ENCODE results near the gene SLC12A9. TPM values are rescaled to one million over a fixed set of nuclear protein-coding genes. Genes with fewer than 3 reads are reported as not detected.
"Not testable (repeated sequence)": the region's sequence is repeated elsewhere in the genome, so short reads cannot be mapped to it uniquely, and the experiment has no call there.

SLC12A9 gene, protein sequence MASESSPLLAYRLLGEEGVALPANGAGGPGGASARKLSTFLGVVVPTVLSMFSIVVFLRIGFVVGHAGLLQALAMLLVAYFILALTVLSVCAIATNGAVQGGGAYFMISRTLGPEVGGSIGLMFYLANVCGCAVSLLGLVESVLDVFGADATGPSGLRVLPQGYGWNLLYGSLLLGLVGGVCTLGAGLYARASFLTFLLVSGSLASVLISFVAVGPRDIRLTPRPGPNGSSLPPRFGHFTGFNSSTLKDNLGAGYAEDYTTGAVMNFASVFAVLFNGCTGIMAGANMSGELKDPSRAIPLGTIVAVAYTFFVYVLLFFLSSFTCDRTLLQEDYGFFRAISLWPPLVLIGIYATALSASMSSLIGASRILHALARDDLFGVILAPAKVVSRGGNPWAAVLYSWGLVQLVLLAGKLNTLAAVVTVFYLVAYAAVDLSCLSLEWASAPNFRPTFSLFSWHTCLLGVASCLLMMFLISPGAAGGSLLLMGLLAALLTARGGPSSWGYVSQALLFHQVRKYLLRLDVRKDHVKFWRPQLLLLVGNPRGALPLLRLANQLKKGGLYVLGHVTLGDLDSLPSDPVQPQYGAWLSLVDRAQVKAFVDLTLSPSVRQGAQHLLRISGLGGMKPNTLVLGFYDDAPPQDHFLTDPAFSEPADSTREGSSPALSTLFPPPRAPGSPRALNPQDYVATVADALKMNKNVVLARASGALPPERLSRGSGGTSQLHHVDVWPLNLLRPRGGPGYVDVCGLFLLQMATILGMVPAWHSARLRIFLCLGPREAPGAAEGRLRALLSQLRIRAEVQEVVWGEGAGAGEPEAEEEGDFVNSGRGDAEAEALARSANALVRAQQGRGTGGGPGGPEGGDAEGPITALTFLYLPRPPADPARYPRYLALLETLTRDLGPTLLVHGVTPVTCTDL
- total RNA-seq, result 7.5 TPM
- polyA plus RNA-seq, result 48.0 TPM
- long read RNA-seq, donor 1, result 0 reads
- long read RNA-seq, donor 2, result 0 reads
- long read RNA-seq, donor 3, full-length matches to known transcripts, result 3 of 8 reads
- long read RNA-seq, donor 3, partial matches to known transcripts, result 5 of 8 reads
- long read RNA-seq, donor 3, other reads (novel, unspliced or antisense), result 0 of 8 reads
- long read RNA-seq, donor 4, full-length matches to known transcripts, result 2 of 2 reads
- long read RNA-seq, donor 4, partial matches to known transcripts, result 0 of 2 reads
- long read RNA-seq, donor 4, other reads (novel, unspliced or antisense), result 0 of 2 reads
- long read RNA-seq, donor 5, full-length matches to known transcripts, result 1 of 12 reads
- long read RNA-seq, donor 5, partial matches to known transcripts, result 11 of 12 reads
- long read RNA-seq, donor 5, other reads (novel, unspliced or antisense), result 0 of 12 reads
- long read RNA-seq, donor 6, full-length matches to known transcripts, result 4 of 4 reads
- long read RNA-seq, donor 6, partial matches to known transcripts, result 0 of 4 reads
- long read RNA-seq, donor 6, other reads (novel, unspliced or antisense), result 0 of 4 reads
- long read RNA-seq, donor 7, result 0 reads
- long read RNA-seq, donor 8, full-length matches to known transcripts, result 1 of 1 reads
- long read RNA-seq, donor 8, partial matches to known transcripts, result 0 of 1 reads
- long read RNA-seq, donor 8, other reads (novel, unspliced or antisense), result 0 of 1 reads
- long read RNA-seq, donor 9, partial matches to known transcripts, result 0 of 3 reads
- long read RNA-seq, donor 9, other reads (novel, unspliced or antisense), result 0 of 3 reads
- long read RNA-seq, donor 10, full-length matches to known transcripts, result 4 of 4 reads
- long read RNA-seq, donor 10, partial matches to known transcripts, result 0 of 4 reads
- long read RNA-seq, donor 10, other reads (novel, unspliced or antisense), result 0 of 4 reads

DNA sequence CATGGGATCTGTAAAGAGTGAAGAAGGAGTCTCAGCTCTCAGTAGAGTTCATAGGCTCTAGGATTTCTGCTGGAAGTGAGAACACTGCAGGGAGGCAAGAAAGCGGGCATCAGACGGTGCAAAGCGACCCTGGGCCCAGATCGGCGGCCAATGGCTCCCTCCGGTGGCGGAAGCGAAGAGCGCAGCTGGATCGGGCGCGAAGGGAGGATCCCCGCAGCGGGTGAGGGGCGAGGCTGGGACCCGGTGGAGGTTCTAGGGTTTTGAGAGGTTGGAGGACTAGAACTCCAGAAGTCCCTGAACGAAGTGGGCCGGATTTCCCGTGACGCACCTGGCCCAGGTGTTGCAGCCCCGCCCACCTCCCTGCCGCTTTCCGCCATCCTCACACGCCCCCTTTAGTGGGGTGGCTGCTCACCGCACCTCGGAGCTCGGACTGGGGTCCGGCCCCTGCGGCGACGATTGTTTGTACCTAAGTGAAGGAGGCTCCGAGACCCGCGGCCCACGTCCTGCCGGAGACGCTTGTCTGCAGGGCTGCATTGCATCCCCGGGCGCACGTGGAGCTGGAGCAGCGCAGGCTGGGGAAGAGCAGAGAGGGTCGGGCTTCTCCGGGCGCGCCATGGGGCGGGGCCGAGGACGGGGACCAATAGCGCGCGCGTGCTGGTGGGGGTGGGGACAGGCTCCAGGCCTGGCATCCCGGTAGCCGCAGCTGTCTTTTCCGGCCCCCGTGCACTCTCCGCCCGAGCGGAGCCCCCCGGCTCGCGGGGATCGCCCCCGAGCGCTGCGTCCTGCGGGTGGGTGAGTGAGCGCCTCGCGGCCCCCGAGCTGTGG is at the start of gene SLC12A9:
TSS of gene SLC12A9 (plus strand) at position 666 of the 825 bp plus-strand sequence. CDS start 1,485 bp downstream, outside the sequence.
- peaks cover 11 to 16% of the 10 kb centered on the region in 2 donors for H3K4me1 ChIP-seq (ENCODE audit: control insufficient read depth in 2 of 2, insufficient read depth in 2 of 2, low read length in 2 of 2)
- under 1% methylated on average over 71 of the region's 71 CpGs for WGBS

DNA sequence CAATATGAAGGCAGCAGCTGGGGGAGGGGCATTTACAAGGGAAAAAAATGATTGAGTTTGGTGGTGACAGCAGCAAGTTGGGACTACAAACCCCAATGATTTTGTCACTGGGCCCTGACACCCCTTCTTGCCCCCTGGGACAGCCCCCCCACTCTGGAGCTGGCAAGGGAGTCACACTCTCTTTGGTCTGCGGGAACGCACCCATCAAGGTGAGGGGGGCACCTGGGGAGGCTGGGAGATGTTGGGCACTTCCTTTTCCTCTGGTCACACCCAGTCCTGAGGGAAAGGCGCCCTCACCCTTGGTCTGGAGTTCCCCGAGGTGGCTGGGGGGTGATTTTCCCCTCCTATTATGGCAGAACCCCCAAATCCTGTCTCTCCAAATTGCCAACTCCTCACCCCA is 49.6 kb upstream of the SLC12A9 start:
- DNase-seq (ENCODE audit: low read depth in 6 of 9, low spot score in 9 of 9), result no peak
- peaks cover 10 to 33% of the 10 kb centered on the region in 2 donors for H3K4me1 ChIP-seq (ENCODE audit: control insufficient read depth in 2 of 2, insufficient read depth in 2 of 2, low read length in 2 of 2)

More for the DNA sequence above, at the start of gene SLC12A9:
- Histone ChIP-seq H3K4me3 (ENCODE audit: low read length in 2 of 2) (peak within 1 kb of the TSS; percentile 61 to 62), H3K36me3 (ENCODE audit: control insufficient read depth in 2 of 2, insufficient read depth in 2 of 2, low read length in 1 of 2) (peaks cover 3 to 11% of the 10 kb centered on the region in 2 donors), H3K9me3 (ENCODE audit: control insufficient read depth in 2 of 2, insufficient read depth in 1 of 2, low read length in 1 of 2) (no peaks in the 10 kb centered on the region), H3K27me3 (ENCODE audit: control insufficient read depth in 2 of 2, insufficient read depth in 1 of 2, low read length in 1 of 2) (no peaks in the 10 kb centered on the region), H3K27ac (ENCODE audit: low read depth in 1 of 2, low read length in 1 of 2) (peak within 1 kb of the TSS in 1 of 2 donors; percentile 55)
- DNase-seq (ENCODE audit: low read depth in 6 of 9, low spot score in 9 of 9), result peak in 8 of 9 donors; percentile 76 to 94 (median 87)

DNA sequence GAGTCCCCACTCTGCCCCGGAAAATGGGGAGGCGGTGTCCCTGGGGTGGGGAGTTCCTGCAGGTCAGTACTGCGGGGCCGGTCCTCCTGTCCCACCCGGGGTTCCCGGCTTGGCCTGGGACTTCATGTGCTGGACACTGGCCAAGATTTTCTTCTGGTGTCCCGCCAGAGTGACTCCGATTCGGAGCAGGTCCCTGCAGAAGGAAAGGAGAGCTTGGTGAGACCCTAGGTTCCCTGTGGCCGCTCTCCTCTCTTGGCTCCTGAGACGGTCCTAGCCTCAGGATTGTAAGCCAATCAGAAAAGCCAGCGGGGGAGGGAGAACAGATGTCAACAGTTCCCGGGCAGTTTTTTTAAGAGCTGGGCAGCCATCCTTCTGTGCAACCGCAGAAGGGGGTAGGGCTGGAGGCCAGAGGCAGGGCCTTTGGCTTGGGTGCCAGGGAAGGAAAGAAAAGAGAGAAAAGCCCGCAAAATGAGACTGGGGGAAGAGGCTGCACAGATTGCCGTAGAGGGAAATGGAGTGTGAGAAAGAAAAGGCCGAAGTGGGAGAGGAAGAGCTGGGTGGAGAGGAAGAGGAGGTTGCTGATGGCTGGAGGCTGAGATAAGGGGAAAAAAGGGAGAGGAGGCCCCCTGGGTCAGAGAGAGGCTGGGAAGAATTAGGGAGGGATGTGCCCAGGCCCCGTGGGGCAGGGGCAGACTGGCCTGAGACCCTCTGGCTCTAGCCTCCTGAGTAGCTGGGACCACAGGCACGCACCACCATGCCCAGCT is 48.9 kb upstream of the SLC12A9 start:
- Histone ChIP-seq H3K27ac (ENCODE audit: low read depth in 1 of 2, low read length in 1 of 2) (peak overlapping the region in 1 of 2 donors; percentile 64), H3K27me3 (ENCODE audit: control insufficient read depth in 2 of 2, insufficient read depth in 1 of 2, low read length in 1 of 2) (no peaks in the 10 kb centered on the region), H3K36me3 (ENCODE audit: control insufficient read depth in 2 of 2, insufficient read depth in 2 of 2, low read length in 1 of 2) (no peaks in the 10 kb centered on the region), H3K4me1 (ENCODE audit: control insufficient read depth in 2 of 2, insufficient read depth in 2 of 2, low read length in 2 of 2) (peaks cover 10 to 33% of the 10 kb centered on the region in 2 donors), H3K9me3 (ENCODE audit: control insufficient read depth in 2 of 2, insufficient read depth in 1 of 2, low read length in 1 of 2) (no peaks in the 10 kb centered on the region), H3K4me3 (ENCODE audit: low read length in 2 of 2) (no peak overlapping the region)
- peak in 6 of 9 donors; percentile 9 to 67 (median 36) for DNase-seq (ENCODE audit: low read depth in 6 of 9, low spot score in 9 of 9)
- WGBS, result 29% methylated on average over 19 of the region's 19 CpGs

More for the DNA sequence above, 49.6 kb upstream of the SLC12A9 start:
- no peaks in the 10 kb centered on the region for H3K9me3 ChIP-seq (ENCODE audit: control insufficient read depth in 2 of 2, insufficient read depth in 1 of 2, low read length in 1 of 2)
- 74% methylated on average over 4 of the region's 4 CpGs for WGBS
- peak overlapping the region in 1 of 2 donors; percentile 1 for H3K27ac ChIP-seq (ENCODE audit: low read depth in 1 of 2, low read length in 1 of 2)
- no peaks in the 10 kb centered on the region for H3K27me3 ChIP-seq (ENCODE audit: control insufficient read depth in 2 of 2, insufficient read depth in 1 of 2, low read length in 1 of 2)
- H3K4me3 ChIP-seq (ENCODE audit: low read length in 2 of 2), result no peak overlapping the region
- H3K36me3 ChIP-seq (ENCODE audit: control insufficient read depth in 2 of 2, insufficient read depth in 2 of 2, low read length in 1 of 2), result no peaks in the 10 kb centered on the region

DNA sequence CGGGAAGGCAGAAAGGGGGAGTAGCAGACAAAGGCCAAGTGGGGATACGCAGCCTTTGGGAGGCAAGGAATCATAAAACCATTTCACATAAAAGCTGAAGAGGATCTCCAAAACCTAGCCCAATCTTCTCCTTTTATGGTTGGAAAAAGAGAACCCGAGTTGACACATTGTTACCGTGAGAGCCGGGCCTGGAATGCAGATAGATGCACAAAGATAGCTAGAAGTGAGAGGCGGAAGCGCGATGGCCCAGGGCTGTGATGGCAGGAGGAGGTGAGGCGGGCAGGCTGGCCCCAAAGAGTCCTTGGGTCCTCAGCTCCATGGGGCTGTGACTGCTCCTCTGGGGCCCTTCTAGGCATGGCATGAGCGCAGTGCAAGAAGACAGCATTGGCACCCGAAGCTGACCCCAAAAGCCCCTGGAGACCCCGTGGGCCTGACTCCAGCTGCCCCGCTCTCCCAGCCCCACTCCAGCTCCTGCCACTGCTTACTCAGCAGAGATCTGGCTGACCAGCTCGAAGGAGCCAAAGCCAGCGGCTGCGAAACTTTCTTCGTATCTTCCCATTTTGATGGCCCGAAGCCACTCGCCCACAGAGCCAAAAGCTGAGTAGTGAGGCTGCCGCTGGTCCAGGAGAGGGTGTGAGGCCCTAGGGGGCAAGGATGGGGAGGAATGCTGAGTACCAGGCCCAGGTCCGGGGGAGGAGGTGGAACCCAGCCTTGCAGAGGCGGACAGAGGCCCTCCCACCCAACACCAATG is 47.7 kb upstream of the SLC12A9 start:
- WGBS, result 98% methylated on average over 22 of the region's 22 CpGs
- H3K27me3 ChIP-seq (ENCODE audit: control insufficient read depth in 2 of 2, insufficient read depth in 1 of 2, low read length in 1 of 2), result no peaks in the 10 kb centered on the region
- H3K36me3 ChIP-seq (ENCODE audit: control insufficient read depth in 2 of 2, insufficient read depth in 2 of 2, low read length in 1 of 2), result no peaks in the 10 kb centered on the region
- no peak overlapping the region for H3K4me3 ChIP-seq (ENCODE audit: low read length in 2 of 2)
- H3K4me1 ChIP-seq (ENCODE audit: control insufficient read depth in 2 of 2, insufficient read depth in 2 of 2, low read length in 2 of 2), result peaks cover 10 to 27% of the 10 kb centered on the region in 2 donors
- H3K9me3 ChIP-seq (ENCODE audit: control insufficient read depth in 2 of 2, insufficient read depth in 1 of 2, low read length in 1 of 2), result no peaks in the 10 kb centered on the region
- no peak for DNase-seq (ENCODE audit: low read depth in 6 of 9, low spot score in 9 of 9)
- no peak overlapping the region for H3K27ac ChIP-seq (ENCODE audit: low read depth in 1 of 2, low read length in 1 of 2)

DNA sequence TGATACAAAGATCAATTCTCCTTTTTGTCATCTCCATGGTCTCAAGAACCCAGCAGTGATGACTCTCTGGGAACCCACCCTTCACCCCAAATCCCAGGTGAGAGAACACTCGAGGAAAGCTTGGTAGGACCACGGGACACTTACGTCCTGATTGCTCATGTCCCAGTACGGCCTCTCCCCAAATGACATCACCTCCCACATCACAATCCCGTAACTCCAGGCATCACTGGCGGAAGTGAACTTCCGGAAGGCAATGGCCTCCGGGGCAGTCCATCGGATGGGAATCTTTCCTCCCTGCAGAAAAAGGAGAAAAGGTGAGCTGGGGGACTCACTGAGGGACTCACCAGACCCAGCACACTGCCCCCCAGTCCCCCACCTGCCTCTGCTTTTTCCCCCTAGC is 46.2 kb upstream of the SLC12A9 start:
- no peak for DNase-seq (ENCODE audit: low read depth in 6 of 9, low spot score in 9 of 9)
- H3K4me1 ChIP-seq (ENCODE audit: control insufficient read depth in 2 of 2, insufficient read depth in 2 of 2, low read length in 2 of 2), result peaks cover 10 to 27% of the 10 kb centered on the region in 2 donors
- no peak overlapping the region for H3K27ac ChIP-seq (ENCODE audit: low read depth in 1 of 2, low read length in 1 of 2)

DNA sequence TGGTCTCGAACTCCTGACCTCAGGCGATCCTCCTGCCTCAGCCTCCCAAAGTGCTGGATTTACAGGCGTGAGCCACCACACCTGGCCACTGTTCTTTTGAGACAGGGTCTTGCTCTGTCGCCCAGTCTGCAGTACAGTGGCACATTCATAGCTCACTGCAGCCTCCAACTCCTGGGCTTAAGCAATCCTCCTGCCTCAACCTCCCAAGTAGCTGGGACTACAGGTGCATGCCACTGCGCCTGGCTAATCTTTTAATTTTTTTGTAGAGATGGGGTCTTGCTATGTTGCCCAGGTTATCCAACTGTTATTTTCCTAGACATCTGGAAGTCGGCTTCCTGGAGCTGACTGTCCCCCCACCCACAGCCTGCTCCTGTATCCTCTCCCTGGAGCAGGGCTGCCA is 45.6 kb upstream of the SLC12A9 start:
- H3K27me3 ChIP-seq (ENCODE audit: control insufficient read depth in 2 of 2, insufficient read depth in 1 of 2, low read length in 1 of 2); H3K9me3 ChIP-seq (ENCODE audit: control insufficient read depth in 2 of 2, insufficient read depth in 1 of 2, low read length in 1 of 2); H3K36me3 ChIP-seq (ENCODE audit: control insufficient read depth in 2 of 2, insufficient read depth in 2 of 2, low read length in 1 of 2); H3K4me3 ChIP-seq (ENCODE audit: low read length in 2 of 2); DNase-seq (ENCODE audit: low read depth in 6 of 9, low spot score in 9 of 9); H3K27ac ChIP-seq (ENCODE audit: low read depth in 1 of 2, low read length in 1 of 2): not testable (repeated sequence)
- peaks cover 10 to 22% of the 10 kb centered on the region in 2 donors for H3K4me1 ChIP-seq (ENCODE audit: control insufficient read depth in 2 of 2, insufficient read depth in 2 of 2, low read length in 2 of 2)
- WGBS, result 99% methylated on average over 6 of the region's 6 CpGs

More for the DNA sequence above, 46.2 kb upstream of the SLC12A9 start:
- Histone ChIP-seq H3K9me3 (ENCODE audit: control insufficient read depth in 2 of 2, insufficient read depth in 1 of 2, low read length in 1 of 2) (no peaks in the 10 kb centered on the region), H3K4me3 (ENCODE audit: low read length in 2 of 2) (no peak overlapping the region), H3K27me3 (ENCODE audit: control insufficient read depth in 2 of 2, insufficient read depth in 1 of 2, low read length in 1 of 2) (no peaks in the 10 kb centered on the region), H3K36me3 (ENCODE audit: control insufficient read depth in 2 of 2, insufficient read depth in 2 of 2, low read length in 1 of 2) (no peaks in the 10 kb centered on the region)
- 98% methylated on average over 9 of the region's 9 CpGs for WGBS

All from thymus (tissue), 14 donors.